NCI-H2029 treated with DMSO at 0.1 percent for 48 hours (cell line): ENCODE measurements around the gene THAP4.

Source experiments
- DNase-seq: peaks from one replicate; lab custom pipeline; 2025; lab: John Stamatoyannopoulos, UW

The THAP4 gene

DNA sequence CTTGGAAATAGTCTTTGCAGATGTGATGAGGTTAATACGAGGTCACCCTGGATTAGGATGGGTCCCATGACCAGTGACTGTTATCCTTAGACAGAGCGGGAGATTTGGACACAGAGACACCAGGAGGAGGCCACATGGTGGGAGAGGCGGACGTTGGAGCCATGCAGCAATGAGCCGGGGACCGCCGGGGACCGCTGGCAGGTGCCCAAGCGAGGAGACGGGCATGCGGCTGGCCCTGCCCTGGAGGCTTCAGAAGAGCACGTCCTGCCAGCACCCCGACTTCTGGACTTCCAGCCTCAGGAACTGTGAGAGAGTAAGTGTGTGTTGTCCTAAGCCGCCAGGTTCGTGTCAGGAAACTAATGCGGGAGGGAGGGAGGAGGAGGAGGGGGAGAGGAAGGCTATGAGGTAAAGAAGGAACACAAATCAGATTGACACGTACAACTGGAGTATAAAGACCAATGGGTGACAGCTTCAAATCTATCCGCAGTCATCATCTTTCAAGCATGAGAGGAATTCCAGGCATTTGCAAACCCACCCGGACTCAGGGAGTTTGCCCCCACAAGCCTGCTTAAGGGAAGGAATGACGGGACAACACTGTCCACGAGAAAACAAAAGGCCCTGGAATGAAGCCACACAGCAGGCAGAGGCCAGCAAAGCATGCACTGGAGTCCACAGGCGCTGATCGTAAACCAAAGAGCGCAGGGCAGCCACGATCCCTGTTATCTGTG is 90.0 kb downstream of the THAP4 start:
- DNase-seq: no peak

DNA sequence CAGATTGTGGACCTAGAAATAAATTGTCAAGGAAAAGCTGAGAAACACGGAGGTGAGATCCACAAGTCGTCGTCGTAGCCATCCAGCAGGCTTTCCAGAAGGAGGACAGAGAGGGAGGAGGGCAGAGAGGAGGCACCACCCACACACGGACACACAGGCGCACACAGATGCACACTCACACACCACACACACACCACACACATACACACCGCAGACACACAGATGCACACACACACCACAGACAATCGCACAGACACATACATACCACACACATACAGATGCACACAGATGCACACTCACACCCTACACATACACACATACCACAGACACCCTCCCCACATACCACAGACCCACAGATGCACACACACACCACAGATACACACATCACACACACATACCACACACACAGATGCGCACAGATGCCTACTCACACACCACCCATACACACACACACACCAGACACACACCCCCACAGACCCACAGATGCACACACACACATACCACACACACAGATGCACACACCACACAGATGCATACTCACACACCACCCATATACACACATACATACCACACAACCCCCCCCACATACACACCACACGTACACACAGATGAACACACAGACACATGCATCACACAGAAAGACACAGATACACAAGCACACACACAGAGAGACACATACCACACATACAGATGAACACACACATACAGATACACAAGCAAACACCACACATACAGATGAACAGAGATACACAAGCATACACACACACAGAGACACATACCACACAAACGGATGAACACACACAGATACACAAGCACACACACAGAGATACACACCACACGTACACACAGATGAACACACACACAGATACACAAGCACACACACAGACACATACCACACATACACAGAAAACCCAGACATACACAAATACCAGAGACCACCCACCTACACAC is 91.2 kb downstream of the THAP4 start:
- no peak for DNase-seq

DNA sequence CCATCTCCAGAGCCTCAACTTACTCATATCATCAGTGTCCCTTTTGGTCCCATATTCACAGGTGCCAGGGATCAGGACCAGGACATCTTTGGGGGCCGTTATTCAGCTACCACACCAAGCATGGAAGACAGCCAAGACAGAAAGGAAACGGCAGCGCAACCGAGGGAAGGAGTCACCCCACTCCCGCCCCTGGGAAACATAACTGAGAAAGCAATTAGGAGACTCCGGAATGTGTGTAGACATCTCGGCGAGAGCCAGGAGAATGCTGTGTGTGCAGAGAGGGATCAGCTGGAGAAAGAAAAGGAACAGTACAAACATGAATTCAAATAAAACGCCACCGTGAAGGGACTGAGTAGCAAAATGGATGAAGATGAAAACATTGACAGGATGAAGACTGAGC is 91.9 kb downstream of the THAP4 start:
- no peak for DNase-seq

DNA sequence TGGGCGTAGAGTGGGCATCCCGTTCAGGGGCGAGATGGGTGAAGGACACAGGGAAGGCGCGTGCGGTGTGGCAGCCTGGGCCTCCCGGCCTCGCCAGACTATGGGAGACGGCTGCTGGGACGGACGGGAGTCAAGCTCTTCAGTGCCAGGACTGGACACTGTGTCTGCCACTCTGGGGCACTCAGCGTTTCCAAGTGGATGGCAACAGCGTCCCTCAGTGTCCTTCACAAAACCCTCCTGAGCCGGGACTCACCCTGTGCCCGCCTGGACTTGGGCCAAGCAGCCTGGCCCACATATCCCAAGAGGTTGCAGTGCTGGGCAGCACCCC is 94.7 kb downstream of the THAP4 start:
- DNase-seq: no peak

DNA sequence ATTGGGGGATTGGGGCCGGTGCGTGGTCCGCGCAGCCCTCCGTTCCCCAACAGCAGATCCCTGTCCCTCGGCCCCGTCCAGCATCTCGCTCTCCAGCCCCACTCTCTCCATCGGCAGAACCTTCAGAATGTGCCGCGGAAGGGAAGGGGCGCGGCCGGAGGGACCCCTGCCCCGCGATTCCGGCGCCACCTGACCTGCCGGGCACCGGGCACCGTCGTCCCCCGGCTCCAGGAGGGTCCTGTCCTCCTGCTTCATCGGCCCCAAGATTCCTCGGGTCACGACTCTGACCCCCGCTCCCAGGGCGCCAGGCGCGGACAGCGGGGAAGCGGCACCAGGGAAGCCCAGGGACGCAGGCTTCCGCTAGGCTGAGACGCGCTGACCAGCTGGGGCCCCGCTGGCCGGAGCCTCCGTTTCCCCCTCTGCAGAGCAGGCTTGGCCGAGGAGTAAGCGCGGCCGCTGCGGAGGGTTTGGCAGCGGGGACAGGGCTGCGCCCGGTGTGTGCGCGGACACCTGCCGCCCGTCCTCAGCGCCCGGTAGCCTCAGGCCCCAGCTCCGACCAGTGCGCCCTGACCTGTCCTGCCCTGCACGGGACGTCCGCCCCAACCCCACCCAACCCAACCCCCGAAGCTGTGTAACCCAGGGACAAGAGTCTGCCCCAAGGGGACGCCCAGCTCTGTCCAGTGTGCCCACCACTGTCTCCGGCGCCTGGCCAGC is 95.2 kb downstream of the THAP4 start:
- no peak for DNase-seq

DNA sequence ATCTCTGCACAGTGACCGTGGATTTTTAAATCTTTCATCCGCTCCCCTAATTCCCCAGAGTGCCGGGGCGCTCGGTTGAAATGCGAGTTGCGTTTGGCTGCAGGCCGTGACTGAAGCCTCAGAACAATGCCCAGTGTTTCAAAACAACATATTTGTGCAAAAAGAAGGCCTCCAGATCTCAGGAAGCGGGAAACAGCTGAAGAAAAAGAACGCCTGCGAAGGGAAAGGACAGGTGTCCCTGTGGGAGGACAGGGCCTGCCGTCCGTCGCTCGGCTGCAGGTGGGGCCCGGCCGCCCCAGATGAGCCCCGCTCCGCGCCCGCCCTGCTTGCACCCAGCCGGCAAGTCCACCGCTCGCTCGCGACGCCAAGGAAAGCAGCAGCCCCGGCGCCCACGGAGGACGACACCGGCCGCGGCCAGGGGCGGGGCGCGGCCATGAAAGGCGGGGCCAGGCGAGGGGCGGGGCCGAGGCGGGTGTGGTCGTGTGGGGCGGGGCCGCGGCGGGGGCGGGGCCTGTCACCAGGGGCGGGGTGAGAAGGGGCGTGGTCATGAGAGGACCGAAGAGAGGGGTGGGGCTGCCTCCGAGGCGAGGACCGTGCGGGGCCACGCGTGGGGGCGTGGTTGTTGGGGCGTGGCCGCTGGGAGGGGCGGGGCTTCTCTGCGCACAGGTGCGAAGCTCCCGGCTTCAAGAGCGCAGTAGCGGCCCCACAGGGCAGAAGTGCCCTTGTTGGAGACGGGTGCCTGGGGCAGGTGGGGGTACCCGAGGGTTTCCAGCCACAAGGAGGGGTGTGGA is 96.0 kb downstream of the THAP4 start:
- DNase-seq: no peak

DNA sequence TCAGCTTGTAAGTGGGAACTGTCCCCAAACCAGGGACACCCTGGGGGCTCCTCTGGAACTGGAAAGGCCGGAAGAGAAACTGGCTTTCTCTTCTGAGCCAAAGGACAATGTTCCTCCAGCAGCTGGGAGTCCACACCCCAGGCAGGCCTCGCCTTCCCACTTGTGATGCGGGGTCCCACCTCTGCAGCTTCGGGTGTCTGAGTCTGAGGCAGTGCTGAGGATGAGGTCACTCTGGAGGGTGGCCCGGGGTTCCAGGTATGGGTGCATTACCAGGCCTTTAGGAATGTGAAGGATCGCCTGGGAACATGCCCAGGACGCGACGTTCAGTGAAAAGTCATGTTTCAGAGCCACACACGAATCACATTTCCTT is 96.6 kb downstream of the THAP4 start:
- no peak for DNase-seq

DNA sequence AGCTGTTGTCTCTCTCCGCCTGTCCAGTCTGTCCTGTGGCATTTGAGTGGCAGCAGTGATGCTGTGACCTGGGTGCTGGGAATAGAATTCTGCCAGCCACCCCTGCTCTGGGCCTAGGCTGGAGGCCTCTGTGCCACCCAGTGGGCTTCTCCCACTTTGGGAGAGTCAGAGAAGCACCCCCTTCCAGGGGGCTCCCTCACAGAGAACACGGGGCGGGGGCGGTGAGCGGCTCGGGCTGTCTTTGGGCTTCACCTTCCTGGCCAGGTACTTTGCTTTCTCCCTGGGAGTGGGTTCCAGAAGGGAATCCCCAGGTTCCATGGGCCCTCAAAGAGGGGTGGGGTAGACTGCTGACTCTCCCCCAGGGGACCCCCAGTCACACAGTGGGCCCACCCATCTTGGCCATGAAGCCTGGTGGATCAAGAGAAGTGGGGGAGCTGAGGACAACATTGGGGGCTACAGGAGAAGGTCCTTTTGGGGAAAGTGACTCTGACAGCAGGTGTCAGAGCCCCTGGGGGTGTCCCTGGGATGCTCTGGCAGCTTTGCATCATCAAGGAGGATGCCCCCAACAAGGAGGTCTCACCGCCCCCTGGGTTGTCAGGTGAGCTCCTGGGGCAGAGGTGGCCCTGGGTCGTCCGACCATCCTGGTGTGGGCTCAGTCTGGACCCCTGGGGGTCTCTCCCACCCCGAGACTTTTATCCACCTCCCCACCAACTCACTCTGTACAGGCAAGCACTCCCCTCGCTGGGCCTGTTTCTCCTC is 97.2 kb downstream of the THAP4 start:
- DNase-seq: no peak

DNA sequence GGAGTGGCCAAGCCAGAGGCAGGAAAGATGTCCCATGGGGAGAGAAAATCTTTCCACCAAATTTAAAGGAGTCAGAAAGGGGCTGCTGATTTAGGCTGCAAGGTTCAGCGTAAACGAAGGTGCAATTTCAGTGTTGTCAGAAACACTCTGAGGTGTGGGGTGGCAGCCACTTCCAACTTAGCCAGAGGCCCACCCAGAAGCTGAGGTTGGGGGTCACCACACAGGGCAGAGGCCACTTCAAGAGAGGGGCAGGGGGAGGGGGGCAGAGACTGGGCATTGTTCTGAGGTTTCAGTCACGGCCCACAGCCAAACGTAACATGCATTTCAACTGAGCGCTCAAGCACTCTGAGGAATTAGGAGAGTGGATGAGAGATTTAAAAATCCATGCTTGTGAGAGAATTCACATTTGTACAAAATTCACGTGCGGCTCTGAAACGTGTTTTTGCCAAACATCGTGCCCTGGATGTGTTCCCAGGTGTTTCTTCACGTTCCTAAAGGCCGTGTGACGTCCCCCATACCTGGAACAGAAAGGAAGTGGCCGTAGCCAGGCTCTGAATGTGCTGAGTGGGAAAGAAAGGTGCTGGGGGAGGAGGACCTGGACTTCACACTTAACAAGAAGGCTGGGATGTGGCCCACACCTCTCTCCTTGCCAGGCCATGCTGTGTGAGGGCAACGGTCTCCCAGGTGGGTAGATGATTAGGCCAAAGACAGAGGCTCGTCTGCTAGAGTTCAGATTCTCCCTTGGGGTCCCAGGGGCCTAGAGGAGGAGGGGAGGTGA is 97.9 kb downstream of the THAP4 start:
- no peak for DNase-seq

DNA sequence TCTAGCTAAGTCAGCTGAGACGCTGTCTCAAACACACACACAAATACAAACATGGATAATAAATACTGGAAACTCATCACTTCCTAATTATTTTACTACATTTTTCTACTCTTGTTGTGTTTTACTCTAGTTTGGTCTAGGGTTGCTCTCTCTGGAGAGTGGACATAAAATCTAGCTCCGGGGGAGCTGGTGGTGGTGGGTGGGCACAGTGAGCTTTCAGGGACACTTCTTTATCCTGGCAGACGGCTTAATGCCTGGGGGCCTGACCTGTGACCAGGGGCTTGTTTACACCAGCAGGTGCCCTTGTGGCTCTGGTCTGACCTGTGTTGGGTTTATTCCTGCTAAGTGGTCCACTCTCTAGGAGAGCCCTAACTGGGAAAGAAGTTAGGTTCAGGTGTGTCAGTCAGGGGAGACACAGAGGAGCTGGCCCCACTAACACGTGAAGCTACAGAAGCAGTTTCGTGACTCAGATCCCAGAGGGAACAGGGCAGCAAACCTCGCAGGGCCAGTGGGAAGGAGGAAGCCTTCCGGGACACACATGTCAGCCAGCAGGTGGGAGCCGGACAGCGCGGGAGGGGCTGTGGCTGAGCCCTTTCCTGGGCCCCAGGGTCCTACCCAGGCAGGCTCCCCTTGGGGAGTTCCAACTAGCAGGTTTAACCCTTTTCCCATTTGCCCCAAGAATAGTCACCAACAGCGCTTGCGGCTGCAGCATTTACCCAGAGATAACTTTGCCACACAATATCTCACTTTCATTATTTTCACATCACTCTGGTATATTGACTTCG is 100.9 kb downstream of the THAP4 start:
- DNase-seq: no peak

DNA sequence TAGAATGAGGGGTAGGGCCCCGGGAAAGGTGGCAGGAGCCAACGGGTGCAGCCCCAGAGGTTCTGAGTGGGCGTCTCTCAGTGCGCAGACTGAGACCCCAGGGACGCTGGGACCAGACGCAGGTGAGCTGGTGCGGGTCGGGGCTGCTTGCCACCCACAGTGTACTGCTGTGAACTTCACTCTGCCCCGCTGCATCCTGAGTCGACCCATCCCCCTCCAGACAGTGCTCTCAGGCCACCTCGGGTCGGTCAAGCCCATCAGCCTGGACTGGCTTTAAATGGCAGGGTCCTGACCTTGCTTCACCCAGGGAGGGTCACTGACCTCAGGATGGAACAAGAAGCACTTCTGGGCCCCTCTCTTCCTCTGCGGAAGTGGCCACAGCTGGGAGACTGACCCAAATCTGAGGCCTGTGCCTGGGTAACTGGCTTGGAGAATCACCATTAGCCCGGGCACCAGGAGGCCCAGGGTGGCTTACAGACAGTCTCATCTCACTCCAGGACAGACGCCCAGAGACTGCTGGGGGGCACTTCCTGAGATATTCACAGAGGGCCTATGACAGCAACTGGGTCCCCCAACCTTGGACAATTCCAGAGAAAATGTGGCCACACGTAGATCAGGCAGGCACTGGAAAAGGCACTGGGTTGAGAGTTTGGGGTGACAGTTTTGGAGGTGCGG is 102.1 kb downstream of the THAP4 start:
- DNase-seq: no peak
